A673 (cell line): ENCODE data around the gene NDUFV2. TPM values are rescaled to one million over a fixed set of nuclear protein-coding genes. Genes with fewer than 3 reads are reported as not detected.

Experiments
- BruUV-seq: library from RNA; stranded (reverse); fragments of 400-500 nt; replicated peaks from 2 replicates; lab custom pipeline; 2021; lab: Mats Ljungman, UMichigan
- CTCF ChIA-PET: fragments of 300-600 bp; sonication (Branson Sonifier 250); formaldehyde crosslinking; loops from one replicate; lab custom pipeline; 2022; ENCODE audit warnings: antibody characterized with exemption; lab: Charles Lee
- POLR2A ChIA-PET: fragments of 300-600 bp; sonication (Branson Sonifier 250); formaldehyde crosslinking; loops from one replicate; lab custom pipeline; 2022; ENCODE audit warnings: antibody characterized with exemption; ENCODE audit not compliant: low non-redundant PET; lab: Charles Lee
- DNase-seq: peaks from one replicate; pipeline ENCODE4 v3.0.0-alpha.2; 2015; ENCODE audit warnings: low spot score
- H3K27ac ChIP-seq: fragments of 200-600 bp; sonication (generic); 2 replicates; pipeline ENCODE4 v1.5.1; 2016; ENCODE audit warnings: mixed run types, low read depth, mild to moderate bottlenecking, mixed read lengths, antibody characterized with exemption, low read length; ENCODE audit not compliant: poor library complexity, severe bottlenecking
- H3K27me3 ChIP-seq: fragments of 200-600 bp; sonication (generic); replicated peaks from 2 replicates; pipeline ENCODE4 v1.6.1; 2017; ENCODE audit warnings: mixed run types, low read depth, mild to moderate bottlenecking, mixed read lengths, antibody characterized with exemption, low read length; ENCODE audit not compliant: insufficient read depth, poor library complexity
- H3K36me3 ChIP-seq: fragments of 200-600 bp; sonication (generic); 2 replicates; pipeline ENCODE4 v1.6.1; 2016; ENCODE audit warnings: mixed run types, mild to moderate bottlenecking, mixed read lengths, antibody characterized with exemption, low read length; ENCODE audit not compliant: insufficient read depth, poor library complexity, severe bottlenecking
- H3K4me1 ChIP-seq: fragments of 200-600 bp; sonication (generic); 2 replicates; pipeline ENCODE4 v1.6.1; 2017; ENCODE audit warnings: mixed run types, mild to moderate bottlenecking, mixed read lengths, antibody characterized with exemption, low read length; ENCODE audit not compliant: insufficient read depth, poor library complexity, severe bottlenecking
- H3K4me3 ChIP-seq: fragments of 200-600 bp; sonication (generic); 2 replicates; pipeline ENCODE4 v1.5.1; 2016; ENCODE audit warnings: low read depth, mixed run types, mild to moderate bottlenecking, mixed read lengths, low read length; ENCODE audit not compliant: poor library complexity, severe bottlenecking
- H3K9me3 ChIP-seq: fragments of 200-600 bp; sonication (generic); 2 replicates; pipeline ENCODE4 v1.6.1; 2016; ENCODE audit warnings: mixed run types, low read depth, mild to moderate bottlenecking, mixed read lengths, antibody characterized with exemption, low read length; ENCODE audit not compliant: poor library complexity, severe bottlenecking
- EZH2 ChIP-seq: fragments of 200-600 bp; sonication (generic); IDR thresholded peaks from 2 replicates; pipeline ENCODE4 v1.6.1; 2017; ENCODE audit warnings: borderline replicate concordance, low read depth, mild to moderate bottlenecking, mixed read lengths, antibody characterized with exemption, low read length; ENCODE audit not compliant: poor library complexity, severe bottlenecking
- intact Hi-C: fragments of 100-400 bp; cut with micrococcal nuclease; formaldehyde crosslinking; loops from one replicate; pipeline ENCODE4 v1.10.0; 2022; ENCODE audit not compliant: unreplicated experiment
- total RNA-seq: library from RNA; stranded (reverse); gene quantifications from 2 replicates; pipeline ENCODE4 v1.2.3, GENCODE V29; 2021
- TF ChIP-seq, protein P1 (sequence below): fragments of 300-800, 200-600 bp; sonication (generic); conservative IDR thresholded peaks from 2 replicates; pipeline ENCODE4 v1.5.1; 2017; ENCODE audit warnings: low read depth, mild to moderate bottlenecking, antibody characterized with exemption, low read length, moderate library complexity, mixed read lengths

The NDUFV2 gene
- total RNA-seq, 1 experiment from 2014 or later, result 161 TPM

DNA sequence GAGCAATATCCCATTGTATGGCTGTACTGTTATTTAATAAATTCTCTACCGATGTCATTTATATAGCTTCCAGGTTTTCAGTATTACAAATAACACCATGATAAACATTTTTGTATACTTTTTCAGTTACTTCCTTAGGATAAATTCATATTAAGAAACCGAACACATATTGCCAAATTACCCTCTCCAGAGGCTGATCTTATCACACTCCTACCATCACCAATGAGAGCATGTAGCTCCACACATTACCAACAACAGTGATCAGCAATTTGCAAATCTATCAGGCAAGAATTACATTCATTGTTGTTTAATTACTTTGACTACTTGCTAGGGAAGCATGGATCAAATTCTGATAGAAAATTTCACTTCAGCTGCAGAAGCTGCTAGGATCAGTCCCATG, 5.8 kb upstream of the NDUFV2 start:
- H3K27ac ChIP-seq, result no peak overlapping the region
- H3K36me3 ChIP-seq, result no peaks in the 10 kb centered on the region
- TF ChIP-seq, protein P1, sequence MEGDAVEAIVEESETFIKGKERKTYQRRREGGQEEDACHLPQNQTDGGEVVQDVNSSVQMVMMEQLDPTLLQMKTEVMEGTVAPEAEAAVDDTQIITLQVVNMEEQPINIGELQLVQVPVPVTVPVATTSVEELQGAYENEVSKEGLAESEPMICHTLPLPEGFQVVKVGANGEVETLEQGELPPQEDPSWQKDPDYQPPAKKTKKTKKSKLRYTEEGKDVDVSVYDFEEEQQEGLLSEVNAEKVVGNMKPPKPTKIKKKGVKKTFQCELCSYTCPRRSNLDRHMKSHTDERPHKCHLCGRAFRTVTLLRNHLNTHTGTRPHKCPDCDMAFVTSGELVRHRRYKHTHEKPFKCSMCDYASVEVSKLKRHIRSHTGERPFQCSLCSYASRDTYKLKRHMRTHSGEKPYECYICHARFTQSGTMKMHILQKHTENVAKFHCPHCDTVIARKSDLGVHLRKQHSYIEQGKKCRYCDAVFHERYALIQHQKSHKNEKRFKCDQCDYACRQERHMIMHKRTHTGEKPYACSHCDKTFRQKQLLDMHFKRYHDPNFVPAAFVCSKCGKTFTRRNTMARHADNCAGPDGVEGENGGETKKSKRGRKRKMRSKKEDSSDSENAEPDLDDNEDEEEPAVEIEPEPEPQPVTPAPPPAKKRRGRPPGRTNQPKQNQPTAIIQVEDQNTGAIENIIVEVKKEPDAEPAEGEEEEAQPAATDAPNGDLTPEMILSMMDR, result no peak
- TF ChIP-seq EZH2, result no peak
- H3K27me3 ChIP-seq, result no peaks in the 10 kb centered on the region
- BruUV-seq, result no TSS peak
- DNase-seq, result no peak
- CTCF ChIA-PET, result no interaction called here
- no peaks in the 10 kb centered on the region for H3K9me3 ChIP-seq
- intact Hi-C loops, result no loop called here
- peaks cover 3% of the 10 kb centered on the region for H3K4me1 ChIP-seq
- no peak overlapping the region for H3K4me3 ChIP-seq
- POLR2A ChIA-PET, result no interaction called here

DNA sequence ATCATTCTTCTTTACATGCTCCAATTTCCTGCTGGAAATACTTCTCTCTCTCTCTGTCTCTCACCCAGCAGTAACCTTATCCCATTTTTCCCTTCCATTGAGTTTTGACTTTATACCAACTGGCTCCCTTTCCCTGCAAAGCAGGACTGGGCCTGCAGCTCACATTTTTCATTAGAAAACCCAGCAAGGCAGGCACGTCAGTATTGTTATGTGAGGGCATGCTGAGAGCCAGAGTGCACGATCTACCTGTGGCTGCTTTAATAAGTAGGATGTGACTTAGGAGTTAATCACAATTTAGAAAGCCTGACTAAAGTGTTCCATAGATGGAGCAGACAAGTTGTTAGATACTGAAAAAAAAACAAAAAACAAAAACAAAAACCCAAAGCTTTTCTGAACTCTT, 5.2 kb upstream of the NDUFV2 start:
- no peaks in the 10 kb centered on the region for H3K36me3 ChIP-seq
- H3K27me3 ChIP-seq, result no peaks in the 10 kb centered on the region
- no peak for DNase-seq
- peaks cover 6% of the 10 kb centered on the region for H3K4me1 ChIP-seq
- no peak overlapping the region for H3K4me3 ChIP-seq
- CTCF ChIA-PET, result no interaction called here
- no TSS peak for BruUV-seq
- H3K27ac ChIP-seq, result no peak overlapping the region
- POLR2A ChIA-PET, result no interaction called here
- intact Hi-C loops, result no loop called here
- H3K9me3 ChIP-seq, result no peaks in the 10 kb centered on the region
- TF ChIP-seq, protein P1, result no peak
- no peak for TF ChIP-seq EZH2

DNA sequence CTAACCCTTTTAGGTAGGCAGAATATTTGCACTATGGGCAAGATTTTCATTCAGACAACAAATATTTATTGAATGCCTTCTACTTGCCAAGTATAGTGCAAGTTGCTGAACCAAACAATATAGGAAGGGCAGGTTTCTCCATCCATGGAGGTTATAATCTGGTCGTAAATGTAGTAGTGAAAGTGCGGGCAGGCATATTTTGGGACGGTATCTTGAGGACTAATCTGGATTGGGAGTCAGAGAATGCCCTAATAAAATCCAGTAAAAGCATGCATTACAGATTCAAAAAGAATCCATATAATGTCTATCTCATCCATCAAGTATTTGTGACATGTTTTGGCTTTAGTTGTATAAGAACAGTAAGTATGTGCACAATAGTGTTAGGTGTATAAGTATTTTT, 1.7 kb upstream of the NDUFV2 start:
- H3K27me3 ChIP-seq, result no peaks in the 10 kb centered on the region
- intact Hi-C loops, result loop anchor here (5.0 kb wide), 1 partner anchor 353 kb away; no protein-coding TSS in a partner anchor
- H3K9me3 ChIP-seq, result no peaks in the 10 kb centered on the region
- TF ChIP-seq EZH2, result no peak
- TF ChIP-seq, protein P1, result no peak
- H3K36me3 ChIP-seq, result no peaks in the 10 kb centered on the region
- DNase-seq, result no peak
- peaks cover 26% of the 10 kb centered on the region for H3K4me1 ChIP-seq
- ChIA-PET POLR2A (no interaction called here), CTCF (no interaction called here)
- BruUV-seq, result no TSS peak
- H3K27ac ChIP-seq, result no peak overlapping the region
- H3K4me3 ChIP-seq, result no peak overlapping the region
